DND-41 (cell line): ENCODE results near the gene GADD45G.

Source experiments
- EZH2 ChIP-seq: IDR thresholded peaks from 3 replicates; pipeline ENCODE4 v1.6.1; 2012; ENCODE audit warnings: borderline replicate concordance, low read depth, mild to moderate bottlenecking, moderate library complexity, low read length, inconsistent platforms; ENCODE audit not compliant: severe bottlenecking
- TF ChIP-seq, protein P1 (sequence below): IDR thresholded peaks from 2 replicates; pipeline ENCODE4 v1.5.1; 2012; ENCODE audit warnings: borderline replicate concordance, low read length, moderate library complexity, mild to moderate bottlenecking; ENCODE audit not compliant: poor library complexity, severe bottlenecking; ENCODE audit errors: extremely low read depth

GRCh38 chr9:89642789-89643188 is 38.0 kb downstream of the GADD45G start:
- TF ChIP-seq, protein P1, sequence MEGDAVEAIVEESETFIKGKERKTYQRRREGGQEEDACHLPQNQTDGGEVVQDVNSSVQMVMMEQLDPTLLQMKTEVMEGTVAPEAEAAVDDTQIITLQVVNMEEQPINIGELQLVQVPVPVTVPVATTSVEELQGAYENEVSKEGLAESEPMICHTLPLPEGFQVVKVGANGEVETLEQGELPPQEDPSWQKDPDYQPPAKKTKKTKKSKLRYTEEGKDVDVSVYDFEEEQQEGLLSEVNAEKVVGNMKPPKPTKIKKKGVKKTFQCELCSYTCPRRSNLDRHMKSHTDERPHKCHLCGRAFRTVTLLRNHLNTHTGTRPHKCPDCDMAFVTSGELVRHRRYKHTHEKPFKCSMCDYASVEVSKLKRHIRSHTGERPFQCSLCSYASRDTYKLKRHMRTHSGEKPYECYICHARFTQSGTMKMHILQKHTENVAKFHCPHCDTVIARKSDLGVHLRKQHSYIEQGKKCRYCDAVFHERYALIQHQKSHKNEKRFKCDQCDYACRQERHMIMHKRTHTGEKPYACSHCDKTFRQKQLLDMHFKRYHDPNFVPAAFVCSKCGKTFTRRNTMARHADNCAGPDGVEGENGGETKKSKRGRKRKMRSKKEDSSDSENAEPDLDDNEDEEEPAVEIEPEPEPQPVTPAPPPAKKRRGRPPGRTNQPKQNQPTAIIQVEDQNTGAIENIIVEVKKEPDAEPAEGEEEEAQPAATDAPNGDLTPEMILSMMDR: no peak
- no peak for TF ChIP-seq EZH2
